Measurements from ENCODE around the gene ELFN1.

The ELFN1 gene

GRCh38 chr7:1669954-1670893, at the start of gene ELFN1:
Gene ELFN1, plus strand, starts transcription at chr7:1670277. Its CDS starts 74,320 bp downstream, at chr7:1744597.
- H3K4me1 ChIP-seq (ENCODE audit: insufficient read depth, low read length): no peaks in the 10 kb centered on the region
- no peak within 1 kb of the TSS for H3K27ac ChIP-seq (ENCODE audit: low read depth, low read length)
- H3K4me3 ChIP-seq (ENCODE audit: low read depth in 1 of 2, low read length in 2 of 2): no peak within 1 kb of the TSS

GRCh38 chr7:1620835-1621234, 49.2 kb upstream of the ELFN1 start:
- H3K4me3 ChIP-seq (ENCODE audit: low read depth in 1 of 2, low read length in 2 of 2): no peak overlapping the region
- no peaks in the 10 kb centered on the region for H3K36me3 ChIP-seq (ENCODE audit: insufficient read depth, low read length)
- H3K27me3 ChIP-seq (ENCODE audit: control insufficient read depth in 1 of 2, insufficient read depth in 2 of 2, low read length in 2 of 2): no peaks in the 10 kb centered on the region
- H3K9me3 ChIP-seq (ENCODE audit: low read length): no peaks in the 10 kb centered on the region
- H3K4me1 ChIP-seq (ENCODE audit: insufficient read depth, low read length): no peaks in the 10 kb centered on the region
- H3K9ac ChIP-seq (ENCODE audit: low read length): no peak overlapping the region
- no peak overlapping the region for H3K27ac ChIP-seq (ENCODE audit: low read depth, low read length)

More at GRCh38 chr7:1669954-1670893, at the start of gene ELFN1:
- Histone ChIP-seq H3K36me3 (ENCODE audit: insufficient read depth, low read length) (no peaks in the 10 kb centered on the region), H3K9me3 (ENCODE audit: low read length) (no peaks in the 10 kb centered on the region), H3K27me3 (ENCODE audit: control insufficient read depth in 1 of 2, insufficient read depth in 2 of 2, low read length in 2 of 2) (peaks cover 0 to 86% of the 10 kb centered on the region in 2 donors), H3K9ac (ENCODE audit: low read length) (no peak within 1 kb of the TSS)

GRCh38 chr7:1621718-1622117, 48.4 kb upstream of the ELFN1 start:
- Histone ChIP-seq H3K9ac (ENCODE audit: low read length) (no peak overlapping the region), H3K9me3 (ENCODE audit: low read length) (no peaks in the 10 kb centered on the region), H3K27ac (ENCODE audit: low read depth, low read length) (no peak overlapping the region), H3K36me3 (ENCODE audit: insufficient read depth, low read length) (no peaks in the 10 kb centered on the region), H3K4me1 (ENCODE audit: insufficient read depth, low read length) (no peaks in the 10 kb centered on the region), H3K4me3 (ENCODE audit: low read depth in 1 of 2, low read length in 2 of 2) (no peak overlapping the region), H3K27me3 (ENCODE audit: control insufficient read depth in 1 of 2, insufficient read depth in 2 of 2, low read length in 2 of 2) (no peaks in the 10 kb centered on the region)

DNA sequence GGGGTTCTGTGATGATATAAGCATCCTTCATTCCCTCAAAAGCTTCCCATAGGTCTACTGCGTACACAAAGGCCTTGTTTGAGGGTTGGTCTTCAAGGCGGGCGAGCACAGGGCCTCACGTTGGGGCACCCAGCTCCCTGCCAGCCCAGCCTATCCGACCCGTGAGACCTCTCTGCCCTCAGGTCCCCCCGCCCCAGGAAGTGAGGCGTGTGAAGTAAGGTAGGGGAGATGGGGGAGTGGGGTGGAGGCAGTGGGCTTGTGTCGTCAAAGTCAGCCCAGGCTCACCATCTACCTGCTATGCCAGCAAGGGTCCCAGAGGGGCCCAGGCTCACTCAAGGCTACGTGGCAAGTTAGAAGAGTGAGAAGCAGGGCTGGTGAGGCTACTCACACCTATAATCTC, 47.6 kb upstream of the ELFN1 start:
- no peak overlapping the region for H3K4me3 ChIP-seq (ENCODE audit: low read depth in 1 of 2, low read length in 2 of 2)
- H3K27ac ChIP-seq (ENCODE audit: low read depth, low read length): no peak overlapping the region
- H3K9ac ChIP-seq (ENCODE audit: low read length): no peak overlapping the region
- no peaks in the 10 kb centered on the region for H3K36me3 ChIP-seq (ENCODE audit: insufficient read depth, low read length)
- no peaks in the 10 kb centered on the region for H3K27me3 ChIP-seq (ENCODE audit: control insufficient read depth in 1 of 2, insufficient read depth in 2 of 2, low read length in 2 of 2)
- H3K9me3 ChIP-seq (ENCODE audit: low read length): no peaks in the 10 kb centered on the region
- H3K4me1 ChIP-seq (ENCODE audit: insufficient read depth, low read length): no peaks in the 10 kb centered on the region

DNA sequence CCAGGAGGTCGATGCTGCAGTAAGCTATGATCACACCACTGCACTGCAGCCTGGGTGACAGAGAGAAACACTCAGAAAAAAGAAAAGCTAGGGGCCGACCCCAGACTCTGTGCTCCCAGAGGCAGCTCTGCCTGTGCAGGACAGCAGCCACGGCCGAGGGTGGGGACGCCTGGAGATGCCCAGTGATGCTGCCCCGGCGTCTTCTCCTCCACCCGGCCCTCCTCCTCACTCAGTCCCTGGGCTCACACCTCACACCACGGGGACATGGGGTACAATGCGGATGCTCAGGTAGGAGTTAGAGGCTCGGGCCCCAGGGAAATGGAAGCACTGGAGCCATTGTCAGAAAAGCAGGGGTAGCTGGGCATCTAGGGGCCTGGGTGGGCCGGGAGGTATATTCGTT, 46.3 kb upstream of the ELFN1 start:
- Histone ChIP-seq H3K4me1 (ENCODE audit: insufficient read depth, low read length) (no peaks in the 10 kb centered on the region), H3K36me3 (ENCODE audit: insufficient read depth, low read length) (no peaks in the 10 kb centered on the region), H3K9ac (ENCODE audit: low read length) (no peak overlapping the region), H3K27me3 (ENCODE audit: control insufficient read depth in 1 of 2, insufficient read depth in 2 of 2, low read length in 2 of 2) (no peaks in the 10 kb centered on the region), H3K27ac (ENCODE audit: low read depth, low read length) (no peak overlapping the region), H3K4me3 (ENCODE audit: low read depth in 1 of 2, low read length in 2 of 2) (no peak overlapping the region), H3K9me3 (ENCODE audit: low read length) (no peaks in the 10 kb centered on the region)

DNA sequence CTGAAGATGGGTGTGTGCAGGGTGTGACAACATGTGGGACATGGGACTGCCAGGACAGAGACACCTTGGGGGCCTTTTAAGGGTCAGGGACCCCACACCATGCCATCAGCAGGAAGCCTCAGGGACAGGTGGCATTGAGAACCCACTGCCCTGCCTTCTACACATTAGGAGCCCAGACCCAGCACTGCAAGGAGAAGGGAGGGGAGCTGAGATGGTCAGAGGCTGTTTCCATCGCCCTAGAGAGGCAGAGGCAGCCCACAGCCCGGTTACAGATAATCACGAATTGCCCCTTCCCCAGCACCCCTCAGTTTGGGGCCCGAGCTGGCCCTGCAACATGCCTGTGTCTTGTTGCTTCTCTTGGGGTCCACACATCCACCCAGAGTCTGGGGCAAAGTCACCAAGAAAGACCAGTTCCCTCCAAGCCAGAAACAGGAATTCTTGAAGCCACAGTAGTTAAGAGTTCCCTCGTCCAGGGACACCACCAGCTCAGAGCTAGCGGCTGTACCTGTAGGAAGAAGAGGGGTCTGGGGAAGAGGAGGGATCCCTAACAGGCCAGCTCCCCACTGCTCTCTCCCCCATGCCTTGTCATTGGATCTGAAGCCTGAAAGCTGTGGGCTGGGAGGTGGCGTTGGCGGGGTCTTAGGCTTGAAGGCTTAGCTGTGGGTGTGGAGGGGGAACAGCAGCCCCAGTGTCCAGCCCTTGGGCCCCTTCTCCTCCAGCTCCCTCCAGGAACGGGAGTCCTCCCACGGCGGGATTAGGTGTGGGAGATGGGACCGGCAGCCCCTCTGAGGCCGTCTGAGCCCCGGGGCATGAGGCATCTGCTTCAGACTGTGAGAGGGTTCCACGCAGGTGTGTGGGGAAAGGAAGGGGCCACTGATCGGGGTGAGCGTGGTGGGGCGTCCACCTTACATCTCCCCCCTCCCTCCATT, 44.8 kb upstream of the ELFN1 start:
- no peaks in the 10 kb centered on the region for H3K9me3 ChIP-seq (ENCODE audit: low read length)
- H3K4me1 ChIP-seq (ENCODE audit: insufficient read depth, low read length): no peaks in the 10 kb centered on the region
- H3K9ac ChIP-seq (ENCODE audit: low read length): no peak overlapping the region
- H3K27ac ChIP-seq (ENCODE audit: low read depth, low read length): no peak overlapping the region
- H3K36me3 ChIP-seq (ENCODE audit: insufficient read depth, low read length): no peaks in the 10 kb centered on the region
- H3K4me3 ChIP-seq (ENCODE audit: low read depth in 1 of 2, low read length in 2 of 2): no peak overlapping the region
- no peaks in the 10 kb centered on the region for H3K27me3 ChIP-seq (ENCODE audit: control insufficient read depth in 1 of 2, insufficient read depth in 2 of 2, low read length in 2 of 2)

- Histone ChIP-seq H3K4me3 (ENCODE audit: low read depth in 1 of 2, low read length in 2 of 2) (no peak overlapping the region), H3K36me3 (ENCODE audit: insufficient read depth, low read length) (no peaks in the 10 kb centered on the region), H3K27ac (ENCODE audit: low read depth, low read length) (no peak overlapping the region), H3K4me1 (ENCODE audit: insufficient read depth, low read length) (no peaks in the 10 kb centered on the region), H3K9me3 (ENCODE audit: low read length) (no peaks in the 10 kb centered on the region), H3K27me3 (ENCODE audit: control insufficient read depth in 1 of 2, insufficient read depth in 2 of 2, low read length in 2 of 2) (no peaks in the 10 kb centered on the region), H3K9ac (ENCODE audit: low read length) (no peak overlapping the region)
Measured at GRCh38 chr7:1626769-1627168, 43.3 kb upstream of the ELFN1 start.

- Histone ChIP-seq H3K27ac (ENCODE audit: low read depth, low read length) (no peak overlapping the region), H3K4me3 (ENCODE audit: low read depth in 1 of 2, low read length in 2 of 2) (no peak overlapping the region), H3K9me3 (ENCODE audit: low read length) (peaks cover 6% of the 10 kb centered on the region), H3K27me3 (ENCODE audit: control insufficient read depth in 1 of 2, insufficient read depth in 2 of 2, low read length in 2 of 2) (peaks cover 4 to 6% of the 10 kb centered on the region in 2 donors), H3K36me3 (ENCODE audit: insufficient read depth, low read length) (no peaks in the 10 kb centered on the region), H3K9ac (ENCODE audit: low read length) (no peak overlapping the region), H3K4me1 (ENCODE audit: insufficient read depth, low read length) (no peaks in the 10 kb centered on the region)
Measured at GRCh38 chr7:1630700-1631336, 39.3 kb upstream of the ELFN1 start.

GRCh38 chr7:1631678-1632077, 38.4 kb upstream of the ELFN1 start:
- Histone ChIP-seq H3K9me3 (ENCODE audit: low read length) (peaks cover 6% of the 10 kb centered on the region), H3K9ac (ENCODE audit: low read length) (no peak overlapping the region), H3K4me3 (ENCODE audit: low read depth in 1 of 2, low read length in 2 of 2) (no peak overlapping the region), H3K36me3 (ENCODE audit: insufficient read depth, low read length) (no peaks in the 10 kb centered on the region), H3K27me3 (ENCODE audit: control insufficient read depth in 1 of 2, insufficient read depth in 2 of 2, low read length in 2 of 2) (peaks cover 4 to 6% of the 10 kb centered on the region in 2 donors), H3K4me1 (ENCODE audit: insufficient read depth, low read length) (no peaks in the 10 kb centered on the region), H3K27ac (ENCODE audit: low read depth, low read length) (no peak overlapping the region)

GRCh38 chr7:1632506-1632905, 37.6 kb upstream of the ELFN1 start:
- no peak overlapping the region for H3K4me3 ChIP-seq (ENCODE audit: low read depth in 1 of 2, low read length in 2 of 2)
- H3K9me3 ChIP-seq (ENCODE audit: low read length): peaks cover 6% of the 10 kb centered on the region
- no peaks in the 10 kb centered on the region for H3K4me1 ChIP-seq (ENCODE audit: insufficient read depth, low read length)
- H3K27me3 ChIP-seq (ENCODE audit: control insufficient read depth in 1 of 2, insufficient read depth in 2 of 2, low read length in 2 of 2): peaks cover 4 to 6% of the 10 kb centered on the region in 2 donors
- no peaks in the 10 kb centered on the region for H3K36me3 ChIP-seq (ENCODE audit: insufficient read depth, low read length)
- no peak overlapping the region for H3K27ac ChIP-seq (ENCODE audit: low read depth, low read length)
- no peak overlapping the region for H3K9ac ChIP-seq (ENCODE audit: low read length)
